ENCODE results near the gene TMEM222.

DNA sequence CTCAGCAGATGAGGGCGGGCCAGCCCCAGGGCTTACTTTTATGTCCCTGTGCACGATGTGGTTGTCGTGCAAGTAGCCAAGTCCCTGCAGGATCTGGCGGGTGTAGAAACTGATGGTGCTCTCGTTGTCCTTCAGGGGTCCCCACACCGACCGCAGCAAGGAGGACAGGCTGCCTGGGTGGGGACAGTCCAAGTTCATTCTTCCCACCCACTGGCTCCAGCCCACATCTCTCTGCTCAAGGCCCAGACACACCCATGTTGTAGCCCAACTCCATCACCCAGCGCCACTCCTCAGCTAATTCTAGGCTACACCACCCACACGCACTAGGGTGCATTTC is 37.8 kb downstream of the TMEM222 start:
- TF ChIP-seq, protein P1, sequence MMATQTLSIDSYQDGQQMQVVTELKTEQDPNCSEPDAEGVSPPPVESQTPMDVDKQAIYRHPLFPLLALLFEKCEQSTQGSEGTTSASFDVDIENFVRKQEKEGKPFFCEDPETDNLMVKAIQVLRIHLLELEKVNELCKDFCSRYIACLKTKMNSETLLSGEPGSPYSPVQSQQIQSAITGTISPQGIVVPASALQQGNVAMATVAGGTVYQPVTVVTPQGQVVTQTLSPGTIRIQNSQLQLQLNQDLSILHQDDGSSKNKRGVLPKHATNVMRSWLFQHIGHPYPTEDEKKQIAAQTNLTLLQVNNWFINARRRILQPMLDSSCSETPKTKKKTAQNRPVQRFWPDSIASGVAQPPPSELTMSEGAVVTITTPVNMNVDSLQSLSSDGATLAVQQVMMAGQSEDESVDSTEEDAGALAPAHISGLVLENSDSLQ (IDR thresholded peaks at IDR 0.05) = peak; percentile 37
- TF ChIP-seq, protein P2, sequence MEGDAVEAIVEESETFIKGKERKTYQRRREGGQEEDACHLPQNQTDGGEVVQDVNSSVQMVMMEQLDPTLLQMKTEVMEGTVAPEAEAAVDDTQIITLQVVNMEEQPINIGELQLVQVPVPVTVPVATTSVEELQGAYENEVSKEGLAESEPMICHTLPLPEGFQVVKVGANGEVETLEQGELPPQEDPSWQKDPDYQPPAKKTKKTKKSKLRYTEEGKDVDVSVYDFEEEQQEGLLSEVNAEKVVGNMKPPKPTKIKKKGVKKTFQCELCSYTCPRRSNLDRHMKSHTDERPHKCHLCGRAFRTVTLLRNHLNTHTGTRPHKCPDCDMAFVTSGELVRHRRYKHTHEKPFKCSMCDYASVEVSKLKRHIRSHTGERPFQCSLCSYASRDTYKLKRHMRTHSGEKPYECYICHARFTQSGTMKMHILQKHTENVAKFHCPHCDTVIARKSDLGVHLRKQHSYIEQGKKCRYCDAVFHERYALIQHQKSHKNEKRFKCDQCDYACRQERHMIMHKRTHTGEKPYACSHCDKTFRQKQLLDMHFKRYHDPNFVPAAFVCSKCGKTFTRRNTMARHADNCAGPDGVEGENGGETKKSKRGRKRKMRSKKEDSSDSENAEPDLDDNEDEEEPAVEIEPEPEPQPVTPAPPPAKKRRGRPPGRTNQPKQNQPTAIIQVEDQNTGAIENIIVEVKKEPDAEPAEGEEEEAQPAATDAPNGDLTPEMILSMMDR (IDR thresholded peaks at IDR 0.05 in 2 of 3, conservative IDR thresholded peaks at IDR 0.05 in 1 of 3; ENCODE audit: control insufficient read depth in 2 of 3, extremely low read depth in 1 of 3, insufficient read depth in 1 of 3, low read depth in 3 of 3, low read length in 3 of 3) = no peak
- TF ChIP-seq, protein P3, sequence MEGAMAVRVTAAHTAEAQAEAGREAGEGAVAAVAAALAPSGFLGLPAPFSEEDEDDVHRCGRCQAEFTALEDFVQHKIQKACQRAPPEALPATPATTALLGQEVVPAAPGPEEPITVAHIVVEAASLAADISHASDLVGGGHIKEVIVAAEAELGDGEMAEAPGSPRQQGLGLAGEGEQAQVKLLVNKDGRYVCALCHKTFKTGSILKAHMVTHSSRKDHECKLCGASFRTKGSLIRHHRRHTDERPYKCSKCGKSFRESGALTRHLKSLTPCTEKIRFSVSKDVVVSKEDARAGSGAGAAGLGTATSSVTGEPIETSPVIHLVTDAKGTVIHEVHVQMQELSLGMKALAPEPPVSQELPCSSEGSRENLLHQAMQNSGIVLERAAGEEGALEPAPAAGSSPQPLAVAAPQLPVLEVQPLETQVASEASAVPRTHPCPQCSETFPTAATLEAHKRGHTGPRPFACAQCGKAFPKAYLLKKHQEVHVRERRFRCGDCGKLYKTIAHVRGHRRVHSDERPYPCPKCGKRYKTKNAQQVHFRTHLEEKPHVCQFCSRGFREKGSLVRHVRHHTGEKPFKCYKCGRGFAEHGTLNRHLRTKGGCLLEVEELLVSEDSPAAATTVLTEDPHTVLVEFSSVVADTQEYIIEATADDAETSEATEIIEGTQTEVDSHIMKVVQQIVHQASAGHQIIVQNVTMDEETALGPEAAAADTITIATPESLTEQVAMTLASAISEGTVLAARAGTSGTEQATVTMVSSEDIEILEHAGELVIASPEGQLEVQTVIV (IDR thresholded peaks at IDR 0.05; ENCODE audit: borderline replicate concordance, partially characterized antibody) = no peak
- no peak for TF ChIP-seq CEBPB (IDR thresholded peaks at IDR 0.05; ENCODE audit: borderline replicate concordance in 1 of 2, low read depth in 2 of 2, low read length in 2 of 2)
- TF ChIP-seq, protein P4, sequence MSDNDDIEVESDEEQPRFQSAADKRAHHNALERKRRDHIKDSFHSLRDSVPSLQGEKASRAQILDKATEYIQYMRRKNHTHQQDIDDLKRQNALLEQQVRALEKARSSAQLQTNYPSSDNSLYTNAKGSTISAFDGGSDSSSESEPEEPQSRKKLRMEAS (IDR thresholded peaks at IDR 0.05; ENCODE audit: low read depth, low read length) = no peak
- TF ChIP-seq NRF1 (conservative IDR thresholded peaks at IDR 0.05; ENCODE audit: low read depth, low read length) = no peak
- no peak for TF ChIP-seq ATF7 (IDR thresholded peaks at IDR 0.05; ENCODE audit: low read depth)
- TF ChIP-seq, protein P5, sequence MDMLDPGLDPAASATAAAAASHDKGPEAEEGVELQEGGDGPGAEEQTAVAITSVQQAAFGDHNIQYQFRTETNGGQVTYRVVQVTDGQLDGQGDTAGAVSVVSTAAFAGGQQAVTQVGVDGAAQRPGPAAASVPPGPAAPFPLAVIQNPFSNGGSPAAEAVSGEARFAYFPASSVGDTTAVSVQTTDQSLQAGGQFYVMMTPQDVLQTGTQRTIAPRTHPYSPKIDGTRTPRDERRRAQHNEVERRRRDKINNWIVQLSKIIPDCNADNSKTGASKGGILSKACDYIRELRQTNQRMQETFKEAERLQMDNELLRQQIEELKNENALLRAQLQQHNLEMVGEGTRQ (IDR thresholded peaks at IDR 0.05; ENCODE audit: borderline replicate concordance, low read depth, low read length) = no peak
- no peak for TF ChIP-seq EZH2 (IDR thresholded peaks at IDR 0.05; ENCODE audit: borderline replicate concordance, control insufficient read depth, low read depth, low read length)
- no peak for TF ChIP-seq TARDBP (IDR thresholded peaks at IDR 0.05; ENCODE audit: borderline replicate concordance)

Data from GM12878 (cell line).